ENCODE measurements around the gene DSE.
A peak's percentile ranks its signal among the peaks of the same experiment; 100 is the strongest.

Gene DSE

DNA sequence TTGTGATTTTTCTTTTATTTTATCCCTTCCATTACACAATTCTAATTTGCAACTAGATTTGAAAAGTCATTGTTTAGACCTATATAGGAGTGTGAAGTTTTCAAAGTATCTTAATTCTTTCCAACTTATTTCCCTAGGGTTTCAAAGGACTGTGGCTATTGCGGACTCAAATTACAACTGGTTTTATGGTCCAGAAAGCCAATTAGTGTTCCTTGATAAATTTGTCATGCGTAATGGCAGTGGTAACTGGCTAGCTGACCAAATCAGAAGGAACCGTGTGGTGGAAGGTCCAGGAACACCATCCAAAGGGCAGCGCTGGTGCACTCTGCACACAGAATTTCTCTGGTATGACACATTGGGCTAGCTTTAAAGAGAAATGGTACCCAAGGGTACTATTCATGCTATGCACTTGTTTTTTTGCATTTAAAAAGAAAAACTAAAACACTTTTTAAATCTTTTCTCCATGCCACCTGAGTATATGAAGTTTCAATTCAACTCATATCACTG, 62.5 kb downstream of the DSE start:
- H3K4me3 ChIP-seq (ENCODE audit: low read depth, low read length): no peak overlapping the region
- no peak for DNase-seq (ENCODE audit: low read depth, low spot score)
- no peak for TF ChIP-seq CTCF (IDR thresholded peaks at IDR 0.05; ENCODE audit: low read depth, low read length)
- in situ Hi-C loops (cut with HindIII; ENCODE audit: low sequenced_read_pairs): no loop called here

DNA sequence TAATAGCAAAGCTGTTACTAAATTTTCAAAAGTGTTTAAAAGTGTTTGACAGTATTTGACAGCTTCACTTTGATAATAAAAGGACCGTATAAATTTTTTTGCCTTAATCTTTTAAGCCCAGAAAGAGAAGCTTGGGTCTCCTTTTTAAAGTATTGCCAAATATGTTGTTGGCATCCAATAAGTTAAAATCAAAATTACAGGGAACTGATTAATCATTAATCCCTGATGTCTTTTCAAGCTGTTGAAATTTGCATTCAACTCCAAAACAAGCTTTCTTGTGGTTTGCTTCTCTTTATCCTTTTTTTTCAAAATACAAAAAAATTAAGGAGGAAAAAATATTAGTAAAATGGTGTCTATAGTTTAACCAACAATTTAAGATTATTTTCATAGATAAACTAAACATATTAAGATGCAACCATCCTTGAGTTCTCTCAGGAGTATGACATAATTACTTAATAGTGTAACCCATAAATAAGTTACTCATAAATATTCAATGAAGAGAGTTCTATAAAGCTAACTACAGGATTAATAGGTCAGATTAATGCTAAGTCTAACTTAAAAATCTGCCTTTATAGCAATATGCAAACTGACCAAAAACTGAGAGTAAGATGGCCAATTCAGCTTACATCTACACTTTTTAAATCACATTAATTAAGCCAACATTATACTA, 63.4 kb downstream of the DSE start:
- DNase-seq (ENCODE audit: low read depth, low spot score): no peak
- in situ Hi-C loops (cut with HindIII; ENCODE audit: low sequenced_read_pairs): no loop called here
- no peak for TF ChIP-seq CTCF (IDR thresholded peaks at IDR 0.05; ENCODE audit: low read depth, low read length)
- H3K4me3 ChIP-seq (ENCODE audit: low read depth, low read length): no peak overlapping the region

- no peak overlapping the region for H3K4me3 ChIP-seq (ENCODE audit: low read depth, low read length)
- no peak for TF ChIP-seq CTCF (IDR thresholded peaks at IDR 0.05; ENCODE audit: low read depth, low read length)
- DNase-seq (ENCODE audit: low read depth, low spot score): no peak
- in situ Hi-C loops (cut with HindIII; ENCODE audit: low sequenced_read_pairs): no loop called here
Measured at GRCh38 chr6:116436586-116436985, 65.8 kb downstream of the DSE start.

GRCh38 chr6:116437656-116438055, 66.9 kb downstream of the DSE start:
- no peak for DNase-seq (ENCODE audit: low read depth, low spot score)
- no peak for TF ChIP-seq CTCF (IDR thresholded peaks at IDR 0.05; ENCODE audit: low read depth, low read length)
- in situ Hi-C loops (cut with HindIII; ENCODE audit: low sequenced_read_pairs): no loop called here
- no peak overlapping the region for H3K4me3 ChIP-seq (ENCODE audit: low read depth, low read length)

DNA sequence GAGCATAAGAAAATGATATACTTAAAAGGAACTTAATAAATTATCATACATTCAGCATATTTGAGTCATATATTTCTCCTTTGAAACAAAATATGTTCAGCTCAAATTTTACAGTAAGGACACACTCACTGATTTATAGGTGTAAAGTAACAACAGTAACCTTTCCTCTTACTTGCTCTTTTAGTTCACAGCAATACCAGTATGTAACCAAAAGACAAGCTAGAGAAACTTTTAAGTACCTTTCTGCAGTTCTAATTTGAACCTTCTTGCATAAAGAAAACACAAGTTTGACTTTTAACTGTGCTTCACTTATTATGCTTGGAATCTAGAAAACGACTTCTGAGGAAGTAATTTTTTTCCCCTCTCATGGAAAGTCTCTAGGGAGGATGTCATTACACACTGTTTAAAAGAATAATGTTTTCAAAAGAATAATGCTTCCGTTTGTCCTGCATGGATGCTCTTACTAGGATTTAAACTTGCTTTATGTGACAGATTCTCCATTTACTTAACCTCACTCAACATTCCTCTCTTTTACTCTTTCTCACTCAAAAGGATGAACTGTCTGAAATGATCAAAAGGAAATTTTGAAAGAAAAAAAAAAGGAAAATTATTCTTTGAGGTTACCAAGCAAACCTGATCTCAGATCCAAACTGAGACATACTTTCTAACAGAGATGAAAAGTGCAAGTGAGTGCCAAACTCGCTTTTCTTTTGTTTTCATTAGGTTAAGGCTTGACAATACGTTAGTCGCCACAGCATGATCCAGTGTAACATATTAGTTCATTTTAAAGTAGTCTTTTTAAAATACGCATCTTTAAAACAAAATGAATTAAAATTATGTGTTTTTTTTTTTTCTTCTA, 68.1 kb downstream of the DSE start:
- peak; percentile 64 for DNase-seq (ENCODE audit: low read depth, low spot score)

More for the DNA sequence above, 68.1 kb downstream of the DSE start:
- in situ Hi-C loops (cut with HindIII; ENCODE audit: low sequenced_read_pairs): no loop called here
- no peak overlapping the region for H3K4me3 ChIP-seq (ENCODE audit: low read depth, low read length)
- TF ChIP-seq CTCF (IDR thresholded peaks at IDR 0.05; ENCODE audit: low read depth, low read length): no peak
